ENCODE measurements around the gene AP3S1. TPM values are rescaled to one million over a fixed set of nuclear protein-coding genes. Genes with fewer than 3 reads are reported as not detected.
A peak's percentile ranks its signal among the peaks of the same experiment; 100 is the strongest.
"Not testable (repeated sequence)": the region's sequence is repeated elsewhere in the genome, so short reads cannot be mapped to it uniquely, and the experiment has no call there.

Gene AP3S1
- total RNA-seq, 1 donor from 2014 or later: 57.3 TPM

GRCh38 chr5:115815693-115816225 is 26.0 kb upstream of the AP3S1 start:
- peak; percentile 15 for DNase-seq
- Histone ChIP-seq H3K36me3 (no peaks in the 10 kb centered on the region), H3K9me3 (replicated peaks) (no peaks in the 10 kb centered on the region), H3K4me3 (peak overlapping the region; percentile 73), H3K4me1 (peaks cover 17% of the 10 kb centered on the region), H3K27me3 (ENCODE audit: low read depth) (peaks cover 60% of the 10 kb centered on the region), H3K27ac (replicated peaks) (peak overlapping the region; percentile 85)
- no peak for TF ChIP-seq CTCF (IDR thresholded peaks at IDR 0.05; ENCODE audit: borderline replicate concordance)
- intact Hi-C loops (cut with micrococcal nuclease): no loop called here

GRCh38 chr5:115816226-115817081 is 25.3 kb upstream of the AP3S1 start, which contains the start of gene CDO1:
CDO1 (minus strand) TSS chr5:115816659; CDS start chr5:115816397, 262 bp downstream.
- peak within 1 kb of the TSS; percentile 85 for H3K27ac ChIP-seq (replicated peaks)
- H3K4me1 ChIP-seq: peaks cover 17% of the 10 kb centered on the region
- TF ChIP-seq CTCF (IDR thresholded peaks at IDR 0.05; ENCODE audit: borderline replicate concordance): no peak
- intact Hi-C loops (cut with micrococcal nuclease): no loop called here
- H3K9me3 ChIP-seq (replicated peaks): no peaks in the 10 kb centered on the region
- peak within 1 kb of the TSS; percentile 73 for H3K4me3 ChIP-seq
- no peaks in the 10 kb centered on the region for H3K36me3 ChIP-seq
- H3K27me3 ChIP-seq (ENCODE audit: low read depth): peaks cover 60% of the 10 kb centered on the region
- peak; percentile 58 for DNase-seq

- peak overlapping the region; percentile 73 for H3K4me3 ChIP-seq
- H3K4me1 ChIP-seq: peaks cover 17% of the 10 kb centered on the region
- peak overlapping the region; percentile 85 for H3K27ac ChIP-seq (replicated peaks)
- peaks cover 54% of the 10 kb centered on the region for H3K27me3 ChIP-seq (ENCODE audit: low read depth)
- H3K36me3 ChIP-seq: no peaks in the 10 kb centered on the region
- intact Hi-C loops (cut with micrococcal nuclease): no loop called here
- DNase-seq: no peak
- no peak for TF ChIP-seq CTCF (IDR thresholded peaks at IDR 0.05; ENCODE audit: borderline replicate concordance)
- H3K9me3 ChIP-seq (replicated peaks): no peaks in the 10 kb centered on the region
These were observed 24.3 kb upstream of the AP3S1 start for GRCh38 chr5:115817386-115817785.

- Histone ChIP-seq H3K4me3 (no peak overlapping the region), H3K36me3 (no peaks in the 10 kb centered on the region), H3K4me1 (peaks cover 17% of the 10 kb centered on the region), H3K9me3 (replicated peaks) (peaks cover 3% of the 10 kb centered on the region), H3K27ac (replicated peaks) (no peak overlapping the region), H3K27me3 (ENCODE audit: low read depth) (peaks cover 40% of the 10 kb centered on the region)
- DNase-seq: no peak
- intact Hi-C loops (cut with micrococcal nuclease): no loop called here
- TF ChIP-seq CTCF (IDR thresholded peaks at IDR 0.05; ENCODE audit: borderline replicate concordance): no peak
These were observed 22.9 kb upstream of the AP3S1 start for GRCh38 chr5:115818821-115819220.

- H3K4me1 ChIP-seq: peaks cover 12% of the 10 kb centered on the region
- DNase-seq: no peak
- intact Hi-C loops (cut with micrococcal nuclease): no loop called here
- H3K36me3 ChIP-seq: no peaks in the 10 kb centered on the region
- H3K27ac ChIP-seq (replicated peaks): no peak overlapping the region
- no peak overlapping the region for H3K4me3 ChIP-seq
- H3K27me3 ChIP-seq (ENCODE audit: low read depth): peaks cover 19% of the 10 kb centered on the region
- TF ChIP-seq CTCF (IDR thresholded peaks at IDR 0.05; ENCODE audit: borderline replicate concordance): no peak
- peaks cover 3% of the 10 kb centered on the region for H3K9me3 ChIP-seq (replicated peaks)
These were observed 20.9 kb upstream of the AP3S1 start for GRCh38 chr5:115820846-115821245.

DNA sequence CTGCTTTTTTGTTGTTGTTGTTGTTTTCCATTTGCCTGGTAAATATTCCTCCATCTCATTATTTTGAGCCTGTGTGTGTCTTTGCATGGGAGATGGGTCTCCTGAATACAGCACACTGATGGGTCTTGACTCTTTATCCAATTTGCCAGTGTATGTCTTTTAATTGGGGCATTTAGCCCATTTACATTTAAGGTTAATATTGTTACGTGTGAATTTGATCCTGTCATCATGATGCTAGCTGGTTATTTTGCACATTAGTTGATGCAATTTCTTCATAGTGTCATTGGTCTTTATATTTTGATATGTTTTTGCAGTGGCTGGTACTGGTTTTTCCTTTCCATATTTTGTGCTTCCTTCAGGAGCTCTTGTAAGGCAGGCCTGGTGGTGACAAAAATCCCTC is 16.8 kb upstream of the AP3S1 start:
- H3K4me1 ChIP-seq; H3K27ac ChIP-seq (replicated peaks); H3K27me3 ChIP-seq (ENCODE audit: low read depth); intact Hi-C loops (cut with micrococcal nuclease); H3K4me3 ChIP-seq; DNase-seq; H3K9me3 ChIP-seq (replicated peaks): not testable (repeated sequence)
- H3K36me3 ChIP-seq: peaks cover 25% of the 10 kb centered on the region
